Glutamatergic neuron (in vitro differentiated cells): ENCODE measurements around the gene BAG3. TPM values are rescaled to one million over a fixed set of nuclear protein-coding genes. Genes with fewer than 3 reads are reported as not detected.

Experiments
- DNase-seq: peaks from one replicate; pipeline ENCODE4 v3.0.0; 2022
- H3K27ac Mint-ChIP-seq: one replicate; pipeline ENCODE4 v1.8.0; 2020; ENCODE audit warnings: mild to moderate bottlenecking, mixed read lengths, inconsistent platforms; ENCODE audit not compliant: unreplicated experiment
- H3K27me3 Mint-ChIP-seq: one replicate; pipeline ENCODE4 v1.8.0; 2020; ENCODE audit warnings: mild to moderate bottlenecking, moderate library complexity, mixed read lengths, inconsistent platforms; ENCODE audit not compliant: unreplicated experiment
- H3K36me3 Mint-ChIP-seq: one replicate; pipeline ENCODE4 v1.8.0; 2020; ENCODE audit warnings: mild to moderate bottlenecking, mixed read lengths, inconsistent platforms; ENCODE audit not compliant: unreplicated experiment
- H3K4me1 Mint-ChIP-seq: one replicate; pipeline ENCODE4 v1.8.0; 2020; ENCODE audit warnings: mild to moderate bottlenecking, low read depth, mixed read lengths, inconsistent platforms; ENCODE audit not compliant: unreplicated experiment
- H3K4me3 Mint-ChIP-seq: one replicate; pipeline ENCODE4 v1.8.0; 2020; ENCODE audit warnings: mild to moderate bottlenecking, mixed read lengths, inconsistent platforms; ENCODE audit not compliant: unreplicated experiment
- H3K9me3 Mint-ChIP-seq: one replicate; pipeline ENCODE4 v1.8.0; 2020; ENCODE audit warnings: mild to moderate bottlenecking, moderate library complexity, mixed read lengths, inconsistent platforms; ENCODE audit not compliant: unreplicated experiment
- CTCF ChIP-seq: fragments of 200-600 bp; sonication (generic); IDR thresholded peaks from one replicate; pipeline ENCODE4 v1.5.0; 2021; ENCODE audit not compliant: partially characterized antibody, unreplicated experiment
- total RNA-seq: library from RNA; stranded (reverse); fragmentation: NEBNext Ultra II Directional; extraction: Animal tissue kit (Norgen Biotek cat#: 25700); gene quantifications from one replicate; pipeline ENCODE4 v1.2.1, GENCODE V29; 2021; ENCODE audit not compliant: unreplicated experiment

BAG3 gene
- total RNA-seq, 1 donor from 2014 or later: 15.7 TPM

DNA sequence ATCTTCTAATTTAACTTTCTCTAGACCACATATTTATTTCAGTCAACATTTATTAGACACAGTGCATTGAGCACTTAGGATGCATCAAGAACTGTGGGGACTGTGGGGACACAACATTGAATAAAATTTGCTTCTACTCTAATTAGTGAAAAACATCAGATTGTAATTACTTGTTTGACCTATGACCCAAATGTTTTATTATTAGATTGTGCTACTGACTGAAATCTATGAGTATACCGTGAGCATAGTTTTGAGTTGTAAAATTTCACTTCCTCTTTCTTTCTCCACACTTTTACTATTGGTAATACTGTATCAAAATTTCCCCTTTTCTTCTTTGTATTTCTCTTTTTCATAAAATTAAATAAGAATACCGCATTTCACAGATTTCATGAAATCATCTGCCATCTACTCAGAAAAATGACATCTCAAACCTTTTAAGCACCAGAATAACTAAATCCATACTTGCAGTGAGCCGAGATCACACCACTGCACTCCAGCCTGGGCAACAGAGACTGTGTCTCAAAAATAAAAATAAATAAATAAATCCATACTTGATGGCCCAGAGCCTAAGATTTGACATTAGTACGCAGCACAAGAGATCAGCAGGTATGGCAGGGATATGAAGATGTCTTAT lies 49.3 kb downstream of the BAG3 start:
- H3K4me3 Mint-ChIP-seq: no peak overlapping the region
- TF ChIP-seq CTCF: no peak
- no peak overlapping the region for H3K27ac Mint-ChIP-seq
- no peaks in the 10 kb centered on the region for H3K27me3 Mint-ChIP-seq
- peaks cover 9% of the 10 kb centered on the region for H3K9me3 Mint-ChIP-seq
- H3K36me3 Mint-ChIP-seq: peaks cover 16% of the 10 kb centered on the region
- DNase-seq: no peak
- H3K4me1 Mint-ChIP-seq: peaks cover 6% of the 10 kb centered on the region

GRCh38 chr10:119701861-119702260 lies 50.7 kb downstream of the BAG3 start:
- H3K27me3 Mint-ChIP-seq: peaks cover 4% of the 10 kb centered on the region
- DNase-seq: no peak

DNA sequence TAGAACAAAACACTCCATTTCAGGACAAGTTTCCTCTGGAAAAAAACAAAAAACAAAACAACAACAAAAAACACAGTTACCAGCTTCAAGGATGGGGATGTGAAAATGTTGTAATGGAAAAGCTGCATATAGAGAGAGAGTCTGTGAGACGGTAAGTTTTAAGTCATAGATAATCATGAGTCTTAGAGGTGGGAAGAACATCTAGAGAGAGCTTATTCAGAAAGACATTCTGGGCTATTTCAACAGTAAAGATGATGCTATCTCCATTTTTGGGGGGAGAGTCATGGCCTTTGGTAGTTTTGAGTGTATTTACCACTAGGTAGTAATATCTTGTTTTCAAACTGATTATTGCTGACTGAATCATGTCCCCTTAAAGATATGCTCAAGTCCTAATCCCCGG lies 51.4 kb downstream of the BAG3 start:
- Mint-ChIP-seq H3K4me1 (peaks cover 20% of the 10 kb centered on the region), H3K36me3 (peaks cover 9% of the 10 kb centered on the region), H3K4me3 (no peak overlapping the region), H3K27ac (peak overlapping the region; percentile 42), H3K9me3 (peaks cover 20% of the 10 kb centered on the region), H3K27me3 (peaks cover 5% of the 10 kb centered on the region)
- no peak for DNase-seq
- TF ChIP-seq CTCF: no peak

More at GRCh38 chr10:119701861-119702260, 50.7 kb downstream of the BAG3 start:
- H3K4me3 Mint-ChIP-seq: no peak overlapping the region
- H3K27ac Mint-ChIP-seq: peak overlapping the region; percentile 55
- TF ChIP-seq CTCF: no peak
- H3K36me3 Mint-ChIP-seq: peaks cover 6% of the 10 kb centered on the region
- peaks cover 13% of the 10 kb centered on the region for H3K9me3 Mint-ChIP-seq
- H3K4me1 Mint-ChIP-seq: peaks cover 14% of the 10 kb centered on the region

DNA sequence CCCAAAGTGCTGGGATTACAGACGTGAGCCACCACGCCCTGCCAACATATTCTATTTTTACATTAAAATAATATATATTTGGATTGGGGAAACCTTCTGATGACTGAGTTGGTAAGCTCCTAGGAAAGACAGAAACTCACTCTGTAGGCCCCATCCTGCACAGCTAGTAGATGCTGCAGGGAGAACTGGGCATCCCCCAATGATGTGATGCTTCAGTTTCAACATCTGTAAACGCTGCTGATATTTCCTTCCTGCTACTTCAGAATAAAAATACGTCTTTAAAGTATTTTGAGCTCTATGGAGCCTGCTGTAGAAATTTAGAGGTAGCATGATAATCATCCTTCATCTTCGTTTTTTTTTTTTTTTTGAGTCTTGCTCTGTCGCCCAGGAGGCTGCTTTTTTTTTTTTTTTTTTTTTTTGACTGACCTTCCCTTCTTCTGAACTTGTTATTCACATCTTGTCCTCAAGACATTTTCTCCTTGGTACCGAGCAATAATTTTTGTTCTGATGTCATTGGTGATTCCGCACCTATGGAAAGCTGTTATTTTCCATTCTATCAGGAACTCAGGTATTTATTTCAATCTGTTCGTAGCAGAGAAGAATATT lies 52.8 kb downstream of the BAG3 start:
- H3K4me1 Mint-ChIP-seq: peaks cover 21% of the 10 kb centered on the region
- TF ChIP-seq CTCF: no peak
- peaks cover 11% of the 10 kb centered on the region for H3K36me3 Mint-ChIP-seq
- no peak overlapping the region for H3K4me3 Mint-ChIP-seq
- H3K27me3 Mint-ChIP-seq: peaks cover 6% of the 10 kb centered on the region
- peaks cover 19% of the 10 kb centered on the region for H3K9me3 Mint-ChIP-seq
- no peak for DNase-seq
- no peak overlapping the region for H3K27ac Mint-ChIP-seq

GRCh38 chr10:119705434-119705831 lies 54.3 kb downstream of the BAG3 start:
- no peak for TF ChIP-seq CTCF
- no peak for DNase-seq
- Mint-ChIP-seq H3K4me1 (peaks cover 22% of the 10 kb centered on the region), H3K36me3 (peaks cover 11% of the 10 kb centered on the region), H3K27ac (peak overlapping the region; percentile 98), H3K4me3 (no peak overlapping the region), H3K27me3 (peaks cover 6% of the 10 kb centered on the region), H3K9me3 (peaks cover 25% of the 10 kb centered on the region)
